ENCODE results near the gene RAB25.

The RAB25 gene

GRCh38 chr1:156077430-156077760 is 16.4 kb downstream of the RAB25 start:
- TF ChIP-seq CTCF (IDR thresholded peaks at IDR 0.05; ENCODE audit: borderline replicate concordance, control extremely low read depth, extremely low read depth, insufficient read depth, missing control alignments), result no peak
- no peak for DNase-seq (ENCODE audit: low spot score)
- in situ Hi-C loops (cut with MboI; ENCODE audit: low sequenced_read_pairs, unreplicated experiment), result no loop called here

- no peak for DNase-seq (ENCODE audit: low spot score)
- TF ChIP-seq CTCF (IDR thresholded peaks at IDR 0.05; ENCODE audit: borderline replicate concordance, control extremely low read depth, extremely low read depth, insufficient read depth, missing control alignments), result no peak
- in situ Hi-C loops (cut with MboI; ENCODE audit: low sequenced_read_pairs, unreplicated experiment), result no loop called here
These were observed 17.8 kb downstream of the RAB25 start for GRCh38 chr1:156078728-156079127.

- DNase-seq (ENCODE audit: low spot score), result no peak
- TF ChIP-seq CTCF (IDR thresholded peaks at IDR 0.05; ENCODE audit: borderline replicate concordance, control extremely low read depth, extremely low read depth, insufficient read depth, missing control alignments), result no peak
- in situ Hi-C loops (cut with MboI; ENCODE audit: low sequenced_read_pairs, unreplicated experiment), result no loop called here
These were observed 18.8 kb downstream of the RAB25 start for GRCh38 chr1:156079762-156080161.

- in situ Hi-C loops (cut with MboI; ENCODE audit: low sequenced_read_pairs, unreplicated experiment), result no loop called here
- no peak for TF ChIP-seq CTCF (IDR thresholded peaks at IDR 0.05; ENCODE audit: borderline replicate concordance, control extremely low read depth, extremely low read depth, insufficient read depth, missing control alignments)
- no peak for DNase-seq (ENCODE audit: low spot score)
These were observed 19.4 kb downstream of the RAB25 start for GRCh38 chr1:156080241-156080862.

- TF ChIP-seq CTCF (IDR thresholded peaks at IDR 0.05; ENCODE audit: borderline replicate concordance, control extremely low read depth, extremely low read depth, insufficient read depth, missing control alignments), result no peak
- DNase-seq (ENCODE audit: low spot score), result no peak
- in situ Hi-C loops (cut with MboI; ENCODE audit: low sequenced_read_pairs, unreplicated experiment), result no loop called here
These were observed 19.9 kb downstream of the RAB25 start for GRCh38 chr1:156080863-156081179.

- in situ Hi-C loops (cut with MboI; ENCODE audit: low sequenced_read_pairs, unreplicated experiment), result no loop called here
- no peak for DNase-seq (ENCODE audit: low spot score)
- TF ChIP-seq CTCF (IDR thresholded peaks at IDR 0.05; ENCODE audit: borderline replicate concordance, control extremely low read depth, extremely low read depth, insufficient read depth, missing control alignments), result no peak
These were observed 20.4 kb downstream of the RAB25 start for GRCh38 chr1:156081180-156081916.

Data from GM13976 (cell line).